ENCODE results near the gene RACGAP1. TPM values are rescaled to one million over a fixed set of nuclear protein-coding genes. Genes with fewer than 3 reads are reported as not detected.
A peak's percentile ranks its signal among the peaks of the same experiment; 100 is the strongest.

The RACGAP1 gene
- polyA plus RNA-seq, 3 donors, result 3.1 to 5.4 (median 3.6) TPM

DNA sequence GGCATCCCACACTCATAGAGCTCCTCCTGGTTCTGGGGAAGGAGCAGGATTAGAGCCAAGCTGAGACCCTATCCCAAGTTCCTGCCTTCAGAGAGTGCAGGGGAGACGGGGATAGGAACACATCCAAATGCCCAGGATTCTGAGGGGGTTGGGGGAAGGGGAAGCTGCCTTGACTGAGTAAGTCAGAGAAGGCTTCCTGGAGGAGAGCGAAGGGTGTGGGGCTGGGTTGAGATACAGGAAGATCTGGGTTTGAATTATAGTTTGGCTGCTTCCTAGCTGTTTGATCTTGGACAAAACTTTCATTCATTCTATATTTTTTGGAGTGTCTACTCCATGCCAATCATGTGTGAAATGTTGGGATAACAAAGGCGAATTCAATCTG is 82.8 kb downstream of the RACGAP1 start:
- Histone ChIP-seq H3K9ac (ENCODE audit: insufficient read depth, low read length, poor library complexity, severe bottlenecking) (no peak overlapping the region), H3K27ac (ENCODE audit: low read depth in 1 of 2, low read length in 2 of 2) (no peak overlapping the region), H4K20me1 (ENCODE audit: insufficient read depth, low read length) (no peaks in the 10 kb centered on the region), H3K4me1 (ENCODE audit: control insufficient read depth in 1 of 2, insufficient read depth in 2 of 2, low read length in 2 of 2) (peaks cover 12 to 17% of the 10 kb centered on the region in 2 donors), H3K9me3 (replicated peaks in 1 of 2; ENCODE audit: control insufficient read depth in 1 of 2, insufficient read depth in 1 of 2, low read length in 2 of 2) (no peaks in the 10 kb centered on the region), H3K27me3 (ENCODE audit: control insufficient read depth in 2 of 2, insufficient read depth in 2 of 2, low read length in 2 of 2) (peaks cover 0 to 36% of the 10 kb centered on the region in 2 donors), H3K36me3 (replicated peaks in 1 of 2; ENCODE audit: control insufficient read depth in 1 of 2, insufficient read depth in 2 of 2, low read length in 2 of 2) (no peaks in the 10 kb centered on the region), H2AFZ (ENCODE audit: insufficient read depth, low read depth, low read length, poor library complexity, severe bottlenecking) (no peak overlapping the region), H3K79me2 (ENCODE audit: insufficient read depth, low read length) (no peaks in the 10 kb centered on the region), H3K4me2 (replicated peaks; ENCODE audit: extremely low read depth, low read length, poor library complexity, severe bottlenecking) (no peak overlapping the region), H3K4me3 (replicated peaks in 1 of 3; ENCODE audit: low read depth in 2 of 3, low read length in 3 of 3) (no peak overlapping the region)
- DNase-seq, result no peak
- Mint-ChIP-seq H3K27ac (peak overlapping the region in 1 of 7 donors; percentile 23), H3K4me3 (peak overlapping the region in 1 of 2 donors; percentile 37), H3K27me3 (ENCODE audit: low read depth in 3 of 3) (peaks cover 29 to 54% (median 41%) of the 10 kb centered on the region in 3 donors), H3K4me1 (peaks cover 28% of the 10 kb centered on the region), H3K36me3 (no peaks in the 10 kb centered on the region), H3K9me3 (peaks cover 0 to 2% (median 0%) of the 10 kb centered on the region in 7 donors)
- TF ChIP-seq, protein P1, sequence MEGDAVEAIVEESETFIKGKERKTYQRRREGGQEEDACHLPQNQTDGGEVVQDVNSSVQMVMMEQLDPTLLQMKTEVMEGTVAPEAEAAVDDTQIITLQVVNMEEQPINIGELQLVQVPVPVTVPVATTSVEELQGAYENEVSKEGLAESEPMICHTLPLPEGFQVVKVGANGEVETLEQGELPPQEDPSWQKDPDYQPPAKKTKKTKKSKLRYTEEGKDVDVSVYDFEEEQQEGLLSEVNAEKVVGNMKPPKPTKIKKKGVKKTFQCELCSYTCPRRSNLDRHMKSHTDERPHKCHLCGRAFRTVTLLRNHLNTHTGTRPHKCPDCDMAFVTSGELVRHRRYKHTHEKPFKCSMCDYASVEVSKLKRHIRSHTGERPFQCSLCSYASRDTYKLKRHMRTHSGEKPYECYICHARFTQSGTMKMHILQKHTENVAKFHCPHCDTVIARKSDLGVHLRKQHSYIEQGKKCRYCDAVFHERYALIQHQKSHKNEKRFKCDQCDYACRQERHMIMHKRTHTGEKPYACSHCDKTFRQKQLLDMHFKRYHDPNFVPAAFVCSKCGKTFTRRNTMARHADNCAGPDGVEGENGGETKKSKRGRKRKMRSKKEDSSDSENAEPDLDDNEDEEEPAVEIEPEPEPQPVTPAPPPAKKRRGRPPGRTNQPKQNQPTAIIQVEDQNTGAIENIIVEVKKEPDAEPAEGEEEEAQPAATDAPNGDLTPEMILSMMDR (IDR thresholded peaks at IDR 0.05), result no peak
- WGBS (ENCODE audit: insufficient coverage), result 100% methylated on average over 1 of the region's 3 CpGs
- intact Hi-C loops (cut with micrococcal nuclease), result no loop called here

- Mint-ChIP-seq H3K27ac (no peak overlapping the region), H3K4me3 (no peak overlapping the region), H3K27me3 (ENCODE audit: low read depth in 3 of 3) (peaks cover 24 to 48% (median 34%) of the 10 kb centered on the region in 3 donors), H3K9me3 (peaks cover 0 to 2% (median 0%) of the 10 kb centered on the region in 7 donors), H3K36me3 (no peaks in the 10 kb centered on the region), H3K4me1 (peaks cover 28% of the 10 kb centered on the region)
- Histone ChIP-seq H3K9ac (ENCODE audit: insufficient read depth, low read length, poor library complexity, severe bottlenecking) (no peak overlapping the region), H3K9me3 (replicated peaks in 1 of 2; ENCODE audit: control insufficient read depth in 1 of 2, insufficient read depth in 1 of 2, low read length in 2 of 2) (no peaks in the 10 kb centered on the region), H3K27me3 (ENCODE audit: control insufficient read depth in 2 of 2, insufficient read depth in 2 of 2, low read length in 2 of 2) (peaks cover 0 to 34% of the 10 kb centered on the region in 2 donors), H3K79me2 (ENCODE audit: insufficient read depth, low read length) (no peaks in the 10 kb centered on the region), H3K36me3 (replicated peaks in 1 of 2; ENCODE audit: control insufficient read depth in 1 of 2, insufficient read depth in 2 of 2, low read length in 2 of 2) (no peaks in the 10 kb centered on the region), H2AFZ (ENCODE audit: insufficient read depth, low read depth, low read length, poor library complexity, severe bottlenecking) (no peak overlapping the region), H4K20me1 (ENCODE audit: insufficient read depth, low read length) (no peaks in the 10 kb centered on the region), H3K4me3 (replicated peaks in 1 of 3; ENCODE audit: low read depth in 2 of 3, low read length in 3 of 3) (no peak overlapping the region), H3K27ac (ENCODE audit: low read depth in 1 of 2, low read length in 2 of 2) (no peak overlapping the region), H3K4me2 (replicated peaks; ENCODE audit: extremely low read depth, low read length, poor library complexity, severe bottlenecking) (no peak overlapping the region), H3K4me1 (ENCODE audit: control insufficient read depth in 1 of 2, insufficient read depth in 2 of 2, low read length in 2 of 2) (peaks cover 12 to 17% of the 10 kb centered on the region in 2 donors)
- DNase-seq, result no peak
- 86% methylated on average over 8 of the region's 13 CpGs for WGBS (ENCODE audit: insufficient coverage)
- intact Hi-C loops (cut with micrococcal nuclease), result no loop called here
- TF ChIP-seq, protein P1 (IDR thresholded peaks at IDR 0.05), result no peak
These were observed 83.5 kb downstream of the RACGAP1 start for GRCh38 chr12:49941556-49942511.

Measured in CD14-positive monocyte (primary cell).